DOHH2 (cell line): ENCODE data around the gene MAN2A1.

Source experiments
- H3F3A ChIP-seq: fragments of 200-600 bp; sonication (generic), shearing (Covaris generic); 2 replicates; pipeline ENCODE4 v1.6.0; 2016; ENCODE audit warnings: antibody characterized with exemption, mild to moderate bottlenecking; ENCODE audit not compliant: control insufficient read depth, insufficient read depth
- H3K27ac ChIP-seq: fragments of 200-600 bp; sonication (generic); 2 replicates; pipeline ENCODE4 v1.5.1; 2014; ENCODE audit warnings: low read depth, mild to moderate bottlenecking, low read length, moderate library complexity
- H3K27me3 ChIP-seq: fragments of 200-600 bp; sonication (generic); 2 replicates; pipeline ENCODE4 v1.6.1; 2014; ENCODE audit warnings: mild to moderate bottlenecking, low read length, mixed read lengths; ENCODE audit not compliant: control insufficient read depth
- H3K36me3 ChIP-seq: fragments of 200-600 bp; sonication (generic); 2 replicates; pipeline ENCODE4 v1.6.1; 2014; ENCODE audit warnings: mild to moderate bottlenecking, low read length, moderate library complexity, mixed read lengths; ENCODE audit not compliant: control insufficient read depth
- H3K4me1 ChIP-seq: fragments of 200-600 bp; sonication (generic); 2 replicates; pipeline ENCODE4 v1.6.1; 2014; ENCODE audit warnings: mild to moderate bottlenecking, low read length, mixed read lengths; ENCODE audit not compliant: control insufficient read depth
- H3K4me2 ChIP-seq: fragments of 200-600 bp; sonication (generic); 2 replicates; pipeline ENCODE4 v1.6.0; 2014; ENCODE audit warnings: mild to moderate bottlenecking, low read length, moderate library complexity
- H3K4me3 ChIP-seq: fragments of 200-600 bp; sonication (generic); 2 replicates; pipeline ENCODE4 v1.5.1; 2014; ENCODE audit warnings: mild to moderate bottlenecking, low read length, mixed read lengths
- H3K79me2 ChIP-seq: fragments of 200-600 bp; sonication (generic); 2 replicates; pipeline ENCODE4 v1.6.1; 2014; ENCODE audit warnings: mild to moderate bottlenecking, low read length, mixed read lengths; ENCODE audit not compliant: control insufficient read depth
- H3K9me2 ChIP-seq: fragments of 200-600 bp; sonication (generic); replicated peaks from 2 replicates; pipeline ENCODE4 v1.6.1; 2014; ENCODE audit warnings: mild to moderate bottlenecking, low read length, mixed read lengths; ENCODE audit not compliant: control insufficient read depth
- H3K9me3 ChIP-seq: fragments of 200-600 bp; sonication (generic); 2 replicates; pipeline ENCODE4 v1.6.1; 2014; ENCODE audit warnings: antibody characterized with exemption, low read length, mixed read lengths; ENCODE audit not compliant: control insufficient read depth, insufficient read depth
- H4K20me1 ChIP-seq: fragments of 200-600 bp; sonication (generic); 2 replicates; pipeline ENCODE4 v1.6.0; 2014; ENCODE audit warnings: low read depth, mild to moderate bottlenecking, antibody characterized with exemption, low read length, moderate library complexity; ENCODE audit not compliant: control insufficient read depth, insufficient read depth
- CTCF ChIP-seq: fragments of 200-600 bp; sonication (generic); IDR thresholded peaks from one replicate; pipeline ENCODE4 v1.5.1; 2014; ENCODE audit warnings: antibody characterized with exemption, mild to moderate bottlenecking, low read depth, low read length; ENCODE audit not compliant: poor library complexity, severe bottlenecking
- EZH2phosphoT487 ChIP-seq: fragments of 200-600 bp; sonication (generic); IDR thresholded peaks from 2 replicates; pipeline ENCODE4 v1.6.1; 2017; ENCODE audit warnings: borderline replicate concordance, mild to moderate bottlenecking, antibody characterized with exemption, low read length, moderate library complexity, mixed read lengths

MAN2A1 gene

DNA sequence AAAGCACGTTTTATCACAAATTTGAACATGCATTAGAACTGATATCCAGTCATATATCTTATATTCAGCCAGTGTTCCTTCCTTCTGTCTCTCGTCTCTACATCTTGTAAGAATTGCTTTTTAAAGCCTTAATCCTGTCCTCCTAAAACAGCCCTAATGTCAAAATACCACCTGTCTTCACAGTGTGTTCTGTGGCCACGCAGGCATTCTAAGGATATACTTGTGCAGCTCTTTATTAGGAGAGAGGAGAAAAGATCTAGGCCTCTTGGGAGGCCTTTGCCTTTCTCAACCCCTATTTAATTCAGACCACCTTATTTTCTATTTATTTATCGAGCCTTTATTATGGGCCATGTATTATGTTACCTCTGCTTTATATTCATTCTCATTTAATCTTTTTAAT is 78.3 kb downstream of the MAN2A1 start:
- Histone ChIP-seq H3K9me2 (no peaks in the 10 kb centered on the region), H3K36me3 (peaks cover 14% of the 10 kb centered on the region; the same call in 1 of the 2 replicates), H3K4me1 (no peaks in the 10 kb centered on the region), H3F3A (no peaks in the 10 kb centered on the region), H3K79me2 (no peaks in the 10 kb centered on the region), H3K4me2 (no peak overlapping the region), H3K27ac (no peak overlapping the region), H3K4me3 (no peak overlapping the region), H3K27me3 (no peaks in the 10 kb centered on the region), H3K9me3 (no peaks in the 10 kb centered on the region), H4K20me1 (no peaks in the 10 kb centered on the region)
- no peak for TF ChIP-seq CTCF
- no peak for TF ChIP-seq EZH2phosphoT487

- Histone ChIP-seq H3K4me2 (no peak overlapping the region), H3K36me3 (peaks cover 15% of the 10 kb centered on the region; the same call in 1 of the 2 replicates), H3K4me1 (no peaks in the 10 kb centered on the region), H3F3A (no peaks in the 10 kb centered on the region), H3K27ac (no peak overlapping the region), H4K20me1 (no peaks in the 10 kb centered on the region), H3K9me2 (no peaks in the 10 kb centered on the region), H3K9me3 (no peaks in the 10 kb centered on the region), H3K27me3 (no peaks in the 10 kb centered on the region), H3K79me2 (no peaks in the 10 kb centered on the region), H3K4me3 (no peak overlapping the region)
- TF ChIP-seq CTCF, result no peak
- TF ChIP-seq EZH2phosphoT487, result no peak
These were observed 80.0 kb downstream of the MAN2A1 start for GRCh38 chr5:109769597-109770291.

DNA sequence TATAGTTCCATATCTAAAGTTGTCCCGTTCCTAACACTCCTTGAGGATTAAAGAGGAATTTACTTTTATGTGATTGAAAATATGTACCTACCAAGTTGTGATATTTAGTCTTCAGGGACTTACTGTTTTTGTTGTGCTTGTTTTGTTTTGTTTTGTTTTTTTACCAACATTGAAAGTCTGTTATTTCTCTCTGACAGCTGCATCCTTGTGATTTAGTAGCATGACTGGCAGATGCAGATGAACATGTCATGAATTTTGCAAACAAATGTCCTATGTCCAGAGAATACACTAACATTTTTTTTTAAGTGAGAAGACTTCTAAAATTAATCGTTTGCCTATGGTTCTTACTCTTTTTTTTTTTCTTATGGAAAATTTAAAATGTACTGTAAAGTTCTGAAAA is 85.4 kb downstream of the MAN2A1 start:
- no peaks in the 10 kb centered on the region for H3K27me3 ChIP-seq
- no peaks in the 10 kb centered on the region for H4K20me1 ChIP-seq
- no peaks in the 10 kb centered on the region for H3F3A ChIP-seq
- H3K27ac ChIP-seq, result no peak overlapping the region
- no peaks in the 10 kb centered on the region for H3K9me3 ChIP-seq
- no peak overlapping the region for H3K4me3 ChIP-seq
- H3K9me2 ChIP-seq, result no peaks in the 10 kb centered on the region
- no peaks in the 10 kb centered on the region for H3K79me2 ChIP-seq
- H3K36me3 ChIP-seq, result peaks cover 14% of the 10 kb centered on the region; the same call in 1 of the 2 replicates
- no peak for TF ChIP-seq CTCF
- H3K4me1 ChIP-seq, result no peaks in the 10 kb centered on the region
- H3K4me2 ChIP-seq, result no peak overlapping the region
